IPS-11a (cell line): ENCODE results near the gene TCF7L2.

ENCODE experiments used
- H3K4me3 ChIP-seq: one replicate; pipeline ENCODE4 v1.5.1; 2013; ENCODE audit warnings: low read depth, low read length, control low read depth

Gene TCF7L2

DNA sequence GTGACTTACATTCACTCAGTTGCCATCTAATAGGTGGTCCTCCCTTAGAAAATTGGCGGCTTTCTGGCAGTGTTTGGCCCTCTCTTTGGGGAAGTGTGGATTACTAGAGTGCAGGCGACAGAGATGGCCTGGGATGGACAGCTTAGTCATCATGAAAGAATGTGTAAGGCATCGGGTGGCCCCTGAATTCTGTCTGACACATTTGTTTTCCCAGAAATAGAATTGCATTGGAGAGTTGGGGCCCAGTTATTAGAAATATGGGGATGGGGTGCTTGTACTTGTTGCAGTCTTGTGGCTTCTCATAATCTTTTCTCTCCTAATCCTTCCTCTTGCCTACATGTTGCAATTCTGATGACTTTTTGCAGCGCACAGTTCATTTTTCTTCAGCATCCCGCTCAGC is 13.8 kb downstream of the TCF7L2 start:
- H3K4me3 ChIP-seq = no peak overlapping the region

- no peak overlapping the region for H3K4me3 ChIP-seq
Measured at GRCh38 chr10:112964482-112964881, 14.4 kb downstream of the TCF7L2 start.

GRCh38 chr10:112966194-112966855 is 16.3 kb downstream of the TCF7L2 start:
- no peak overlapping the region for H3K4me3 ChIP-seq

DNA sequence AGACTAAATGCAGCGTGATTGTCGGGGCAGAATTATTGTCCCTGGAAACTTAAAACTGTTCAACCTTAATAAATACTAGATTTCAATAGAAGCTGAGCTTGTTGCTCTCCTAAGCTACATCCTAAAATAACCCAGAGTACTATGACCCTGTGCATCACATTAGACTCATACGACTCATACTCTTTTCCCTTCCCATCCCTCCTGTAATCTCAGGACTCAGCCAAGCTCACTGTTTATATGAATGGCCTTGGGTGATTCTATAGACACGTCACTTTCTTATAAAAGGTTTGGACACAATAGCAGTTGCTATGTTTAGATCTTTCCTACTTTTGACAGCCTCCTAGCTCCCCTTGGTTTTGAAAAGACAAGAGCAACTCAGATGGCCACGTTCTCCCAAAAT is 17.2 kb downstream of the TCF7L2 start:
- no peak overlapping the region for H3K4me3 ChIP-seq

DNA sequence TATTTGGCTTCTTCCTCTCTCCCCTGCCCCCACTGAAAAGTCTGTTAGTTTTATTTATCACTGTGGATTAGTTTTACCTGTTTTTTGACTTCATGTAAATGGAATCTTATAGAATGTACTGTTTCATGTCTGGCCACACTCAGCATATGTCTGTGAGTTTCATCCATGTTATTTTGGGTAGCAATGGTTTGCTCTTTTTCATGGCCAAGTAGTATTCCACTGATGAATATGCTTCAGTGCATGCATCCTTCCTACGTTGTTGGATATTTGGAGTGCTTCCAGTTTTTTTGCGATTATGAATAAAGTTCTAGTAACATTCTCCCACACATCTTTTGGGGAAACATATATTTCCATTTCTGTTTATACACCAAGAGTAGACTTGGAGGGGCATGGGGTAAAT is 19.1 kb downstream of the TCF7L2 start:
- H3K4me3 ChIP-seq = no peak overlapping the region

- H3K4me3 ChIP-seq = no peak overlapping the region
Measured at GRCh38 chr10:112969542-112969941, 19.5 kb downstream of the TCF7L2 start.

DNA sequence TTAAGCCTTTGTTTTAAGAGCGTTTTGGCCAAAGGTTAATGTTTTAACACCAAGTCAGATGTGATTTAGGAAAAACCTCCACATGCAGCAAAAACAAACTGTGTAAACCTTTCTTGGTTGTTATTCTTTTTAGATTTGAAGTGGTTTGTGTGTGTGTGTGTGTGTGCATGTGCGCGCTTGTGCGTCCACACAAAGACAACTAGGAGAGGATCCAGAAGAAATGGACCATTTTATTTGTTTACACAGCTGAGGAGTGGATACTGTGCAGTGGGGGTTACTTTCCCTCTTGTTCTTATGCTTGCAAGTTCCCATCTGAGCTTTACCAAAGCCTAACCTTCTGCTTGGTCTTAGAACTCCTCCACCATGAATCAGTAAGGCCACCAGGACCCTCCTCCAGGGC is 20.0 kb downstream of the TCF7L2 start:
- no peak overlapping the region for H3K4me3 ChIP-seq

DNA sequence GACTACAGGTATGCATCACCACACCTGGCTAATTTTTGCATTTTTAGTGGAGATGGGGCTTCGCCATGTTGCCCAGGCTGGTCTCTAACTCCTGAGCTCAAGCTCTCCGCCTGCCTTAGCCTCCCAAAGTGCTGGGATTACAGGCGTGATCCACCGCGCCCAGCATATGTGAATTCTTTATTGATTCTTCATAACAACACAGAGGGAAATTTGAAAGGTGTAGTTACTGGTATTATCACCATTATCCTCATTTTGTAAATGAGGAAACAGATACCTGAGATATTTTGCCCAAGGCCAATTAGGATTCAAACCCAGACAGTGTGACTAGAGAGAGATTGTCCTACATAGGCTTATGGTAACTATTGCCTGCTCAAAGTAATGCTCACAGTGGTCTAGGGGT is 22.6 kb downstream of the TCF7L2 start:
- no peak overlapping the region for H3K4me3 ChIP-seq

DNA sequence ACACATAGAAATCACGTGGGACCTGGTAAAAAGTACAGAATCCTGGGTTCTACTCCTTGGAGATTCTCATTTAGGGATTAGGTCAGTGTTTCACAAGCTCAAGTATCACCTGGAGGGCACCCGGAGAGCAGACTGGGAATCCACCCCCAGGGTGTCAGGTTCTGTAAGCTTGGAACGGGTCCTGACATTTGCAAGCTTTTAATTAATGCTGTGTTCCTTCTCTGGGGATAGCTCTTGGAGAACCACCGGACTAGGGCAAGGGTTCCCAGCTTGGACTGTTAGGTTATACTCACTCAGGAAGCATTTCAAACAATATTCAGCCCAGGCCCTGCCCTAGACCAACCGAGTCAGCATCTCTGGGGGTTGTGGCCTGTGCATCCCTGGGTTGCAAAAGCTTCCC is 23.0 kb downstream of the TCF7L2 start:
- no peak overlapping the region for H3K4me3 ChIP-seq

DNA sequence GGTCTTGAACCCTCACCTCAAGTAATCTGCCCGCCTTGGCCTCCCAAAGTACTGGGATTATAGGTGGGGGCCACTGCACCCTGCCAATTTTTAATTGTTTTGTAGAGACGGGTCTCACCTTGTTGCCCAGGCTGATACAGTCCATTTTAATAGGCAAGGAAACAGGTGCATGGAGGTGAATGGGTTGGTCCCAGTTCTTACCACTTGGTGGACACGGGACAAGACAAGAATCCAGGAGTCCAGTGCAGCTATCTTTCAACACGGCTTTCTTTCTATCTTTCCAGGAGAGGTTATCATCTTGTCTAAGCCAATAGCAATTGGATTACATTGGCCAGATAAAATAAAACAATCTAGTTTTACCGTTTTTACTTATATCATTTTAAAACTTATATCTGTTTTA is 23.8 kb downstream of the TCF7L2 start:
- no peak overlapping the region for H3K4me3 ChIP-seq

- H3K4me3 ChIP-seq = no peak overlapping the region
Measured at GRCh38 chr10:112977426-112977898, 27.4 kb downstream of the TCF7L2 start.

DNA sequence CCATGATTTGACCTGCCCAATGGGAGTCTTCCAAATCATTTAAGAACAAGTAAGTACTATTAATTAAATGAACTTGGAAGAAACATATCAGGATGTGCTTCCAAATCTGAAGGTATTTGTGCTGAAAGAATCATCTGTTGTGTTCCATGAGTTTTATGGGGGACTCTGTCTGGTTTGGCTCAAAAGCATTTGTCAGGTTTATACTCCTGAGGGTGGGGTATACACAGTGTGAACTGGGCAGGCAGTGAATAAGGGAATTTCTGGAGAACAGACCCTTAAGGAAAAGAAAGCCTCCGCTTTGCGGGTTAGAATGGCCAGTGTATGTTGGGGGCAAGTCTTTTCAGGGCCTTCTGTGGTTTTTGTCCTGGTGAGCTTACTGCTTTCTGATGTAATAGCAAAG is 29.9 kb downstream of the TCF7L2 start:
- H3K4me3 ChIP-seq = no peak overlapping the region

DNA sequence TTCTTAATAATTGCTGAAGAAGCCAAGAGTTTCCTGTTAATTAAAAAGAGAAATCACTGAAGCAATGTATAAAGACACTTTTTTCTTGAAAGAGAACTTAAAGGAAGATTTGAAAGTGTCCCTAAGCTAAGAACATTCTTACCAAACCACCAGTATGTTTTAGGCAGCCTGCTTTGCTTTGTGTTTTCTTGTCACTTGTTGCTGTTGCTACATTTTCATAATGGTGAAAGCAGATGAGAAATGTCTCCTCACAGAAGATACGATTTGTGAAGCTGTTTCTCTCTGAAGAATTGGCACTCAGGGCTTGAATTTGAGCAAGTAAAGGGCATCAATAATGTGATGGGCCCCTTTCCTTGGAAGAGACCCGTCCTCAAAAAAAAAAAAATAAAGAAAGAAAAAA is 30.9 kb downstream of the TCF7L2 start:
- H3K4me3 ChIP-seq = no peak overlapping the region

GRCh38 chr10:112981553-112981952 is 31.5 kb downstream of the TCF7L2 start:
- H3K4me3 ChIP-seq = no peak overlapping the region

DNA sequence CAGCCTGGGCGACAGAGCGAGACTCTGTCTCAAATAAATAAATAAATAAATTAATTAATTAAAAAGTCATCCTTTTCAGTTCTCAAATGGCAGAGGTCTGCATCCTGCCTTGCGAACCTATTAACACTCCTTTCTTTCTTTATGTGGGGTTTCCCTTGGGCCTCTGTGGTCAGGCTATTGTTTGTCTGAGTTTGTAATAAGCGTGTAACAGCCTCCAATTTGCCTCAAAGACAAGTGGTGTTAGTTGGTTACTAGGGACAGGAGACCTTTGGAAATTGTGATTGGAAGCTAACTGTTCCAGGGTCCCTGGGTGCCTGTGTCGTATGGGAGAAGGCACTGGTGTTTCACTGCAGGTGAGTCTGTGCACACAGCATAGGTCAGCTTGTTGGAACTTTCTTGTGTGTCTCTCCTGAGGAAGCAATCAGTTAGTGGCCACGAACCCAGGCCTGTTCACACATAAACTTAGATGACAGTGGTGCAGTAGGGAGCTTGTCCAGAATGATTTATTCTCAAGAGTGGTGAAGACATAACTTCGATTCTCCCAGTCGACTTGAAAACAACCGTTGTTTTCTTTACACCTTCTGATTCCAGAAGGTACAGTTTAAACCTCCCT is 33.5 kb downstream of the TCF7L2 start:
- H3K4me3 ChIP-seq = no peak overlapping the region

DNA sequence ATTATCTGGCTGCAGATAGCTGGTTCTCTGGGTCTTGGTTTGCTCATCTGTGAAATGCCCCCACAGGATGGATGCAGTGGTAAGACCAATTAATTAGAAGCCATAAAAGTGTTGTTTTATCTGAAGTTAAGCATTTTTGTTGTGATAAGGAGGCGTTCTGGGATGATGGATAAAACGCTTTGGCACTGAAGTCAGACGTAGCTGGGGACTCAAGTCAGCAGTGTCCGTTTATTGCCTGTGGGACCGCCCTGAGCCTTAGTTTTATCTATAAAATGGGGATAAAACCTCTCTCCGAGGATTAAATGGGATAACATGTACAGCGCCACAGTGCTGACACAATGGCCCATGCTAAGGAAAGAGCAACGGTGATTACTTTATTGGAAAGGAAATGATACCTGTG is 34.7 kb downstream of the TCF7L2 start:
- H3K4me3 ChIP-seq = no peak overlapping the region

GRCh38 chr10:112985690-112986543 is 35.9 kb downstream of the TCF7L2 start:
- no peak overlapping the region for H3K4me3 ChIP-seq

DNA sequence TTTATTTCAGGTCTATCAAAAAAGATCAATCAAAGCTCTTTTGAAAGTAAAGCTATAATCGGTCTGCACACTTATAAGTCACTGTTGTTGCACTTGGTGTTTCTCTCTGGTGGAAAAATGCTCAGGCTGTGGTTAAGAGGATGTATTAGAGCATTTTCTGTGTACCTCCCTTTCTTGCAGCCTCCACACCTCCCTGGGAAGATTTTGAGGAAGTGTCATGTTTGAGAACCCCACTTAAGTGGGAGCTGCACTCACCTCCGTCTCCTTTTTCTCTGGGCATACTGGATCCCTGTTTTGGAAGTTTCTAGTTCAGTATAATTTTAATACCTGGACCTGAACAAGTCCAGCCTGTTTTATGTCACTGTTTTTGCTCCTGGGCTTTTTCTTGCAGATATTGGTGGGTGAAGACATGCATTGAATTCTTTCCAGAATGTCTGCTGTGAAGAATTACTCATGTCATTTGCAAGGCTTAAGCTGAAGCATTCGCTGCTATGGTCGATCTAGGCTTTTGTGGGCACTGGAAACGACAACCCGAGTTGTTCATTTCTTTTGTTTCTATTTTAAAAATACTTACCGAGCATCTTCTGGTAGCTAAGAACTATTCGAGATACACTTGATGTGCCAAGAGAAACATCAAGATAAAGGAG is 36.6 kb downstream of the TCF7L2 start:
- no peak overlapping the region for H3K4me3 ChIP-seq

GRCh38 chr10:112988839-112989406 is 38.9 kb downstream of the TCF7L2 start:
- no peak overlapping the region for H3K4me3 ChIP-seq

- no peak overlapping the region for H3K4me3 ChIP-seq
Measured at GRCh38 chr10:112989826-112990225, 39.8 kb downstream of the TCF7L2 start.

GRCh38 chr10:112990271-112990670 is 40.2 kb downstream of the TCF7L2 start:
- no peak overlapping the region for H3K4me3 ChIP-seq
